Right lobe of liver (tissue), 6 donors: Measurements from ENCODE around the gene DCDC2C. TPM values are rescaled to one million over a fixed set of nuclear protein-coding genes. Genes with fewer than 3 reads are reported as not detected.

Experiments used
- ATAC-seq, 4 donors: fragments of 200-7000 bp; cut with Tn5 transposase; one replicate each; pipeline ENCODE4 v1.9.1; 2020; ENCODE audit warnings: mild to moderate bottlenecking in 4 of 4, moderate library complexity in 4 of 4
- DNase-seq, 3 donors: peaks; one replicate each; pipeline ENCODE4 v3.0.0-alpha.2; 2020
- H3K27ac ChIP-seq, 3 donors: fragments of 200-600 bp; one replicate each; pipeline ENCODE4 v1.8.0; 2022
- H3K27me3 ChIP-seq, 2 donors: fragments of 200-600 bp; one replicate each; pipeline ENCODE4 v1.8.0; 2022
- H3K36me3 ChIP-seq, 4 donors: fragments of 200-600 bp; sonication (generic) in 1 of 4; one replicate each; pipeline versions ENCODE4 v1.5.1 to v1.8.0; 2017 to 2022; ENCODE audit warnings: control low read depth in 1 of 4
- H3K4me1 ChIP-seq, 4 donors: fragments of 200-600 bp; sonication (generic) in 1 of 4; one replicate each; pipeline versions ENCODE4 v1.5.1 to v1.8.0; 2017 to 2022; ENCODE audit warnings: control low read depth in 1 of 4
- H3K4me3 ChIP-seq, 3 donors: fragments of 200-600 bp; one replicate each; pipeline ENCODE4 v1.8.0; 2022
- H3K9me3 ChIP-seq, 4 donors: fragments of 200-600 bp; sonication (generic) in 1 of 4; one replicate each; pipeline versions ENCODE4 v1.5.1 to v1.8.0; 2017 to 2022; ENCODE audit warnings: control low read depth in 1 of 4
- CTCF ChIP-seq, 4 donors: fragments of 200-600 bp in 3 of 4; fragments of 450-650 bp in 1 of 4; IDR thresholded peaks; one replicate each; pipeline versions ENCODE4 v1.5.1 to v1.8.0; 2016 to 2022; ENCODE audit warnings: antibody characterized with exemption in 4 of 4, mild to moderate bottlenecking in 2 of 4
- POLR2A ChIP-seq: fragments of 450-650 bp; IDR thresholded peaks from one replicate; pipeline ENCODE4 v1.6.1; 2017; ENCODE audit warnings: antibody characterized with exemption, mild to moderate bottlenecking
- WGBS: methylation state at CpG from one replicate; pipeline ENCODE4 v1.1.6; 2018; ENCODE audit warnings: low coverage, low lambda C conversion rate; ENCODE audit not compliant: insufficient coverage; ENCODE audit errors: missing lambda C conversion rate; 5-methylcytosine and 5-hydroxymethylcytosine counted together
- intact Hi-C, 2 donors: fragments of 100-400 bp; cut with DNase I; formaldehyde crosslinking; loops; one replicate each; pipeline versions ENCODE4 v1.11.2 to v1.14.1; 2022
- total RNA-seq, 6 experiments: library from RNA; depleted of rRNA in 2 of 6; stranded (reverse); fragments of >200 nt in 2 of 6; fragmentation: NEBNext Ultra II Directional in 3 of 6; extraction: Animal tissue kit (Norgen Biotek cat#: 25700) in 3 of 6; gene quantifications; one replicate each; pipeline versions ENCODE4 v1.1.0 to v1.2.4, GENCODE V29; 2016 to 2023
- donor health status: DM: no; HTN: yes; CAD: no.
- donor health status: DM: no; HTN: no; CAD: no.
- donor health status: DM: no; HTN: no; CAD: no.
- donor health status: DM: no; HTN: yes; CAD: no.
- donor health status: DM: no; HTN: yes; CAD: no.

DCDC2C gene
- total RNA-seq, 6 experiments from 2014 or later, result not detected

- DNase-seq, result no peak
- 75% methylated on average over 3 of the region's 4 CpGs for WGBS
- TF ChIP-seq POLR2A, result no peak
- TF ChIP-seq CTCF (IDR thresholded peaks at IDR 0.05), result no peak
These were observed 27.7 kb upstream of the DCDC2C start for GRCh38 chr2:3675687-3676086.

GRCh38 chr2:3677436-3677835, 25.9 kb upstream of the DCDC2C start:
- intact Hi-C loops, result no loop called here
- TF ChIP-seq POLR2A (no peak), CTCF (IDR thresholded peaks at IDR 0.05) (no peak)
- Histone ChIP-seq H3K27me3 (no peaks in the 10 kb centered on the region), H3K4me1 (no peaks in the 10 kb centered on the region), H3K4me3 (no peak overlapping the region), H3K9me3 (no peaks in the 10 kb centered on the region), H3K36me3 (no peaks in the 10 kb centered on the region), H3K27ac (no peak overlapping the region)
- ATAC-seq (no peak), DNase-seq (no peak)
- WGBS, result 80% methylated on average over 1 of the region's 9 CpGs

More at GRCh38 chr2:3675687-3676086, 27.7 kb upstream of the DCDC2C start:
- intact Hi-C loops, result no loop called here
- Histone ChIP-seq H3K27ac (no peak overlapping the region), H3K4me1 (no peaks in the 10 kb centered on the region), H3K36me3 (no peaks in the 10 kb centered on the region), H3K9me3 (no peaks in the 10 kb centered on the region), H3K27me3 (no peaks in the 10 kb centered on the region), H3K4me3 (no peak overlapping the region)
- no peak for ATAC-seq

GRCh38 chr2:3678212-3678611, 25.2 kb upstream of the DCDC2C start:
- DNase-seq (no peak), ATAC-seq (no peak)
- TF ChIP-seq CTCF (IDR thresholded peaks at IDR 0.05), result no peak
- no peak for TF ChIP-seq POLR2A
- Histone ChIP-seq H3K4me1 (no peaks in the 10 kb centered on the region), H3K4me3 (no peak overlapping the region), H3K9me3 (no peaks in the 10 kb centered on the region), H3K27ac (no peak overlapping the region), H3K27me3 (no peaks in the 10 kb centered on the region), H3K36me3 (no peaks in the 10 kb centered on the region)
- 39% methylated on average over 7 of the region's 9 CpGs for WGBS
- intact Hi-C loops, result no loop called here

GRCh38 chr2:3679180-3679579, 24.2 kb upstream of the DCDC2C start:
- Histone ChIP-seq H3K4me1 (no peaks in the 10 kb centered on the region), H3K9me3 (no peaks in the 10 kb centered on the region), H3K27me3 (no peaks in the 10 kb centered on the region), H3K4me3 (no peak overlapping the region), H3K36me3 (no peaks in the 10 kb centered on the region), H3K27ac (no peak overlapping the region)
- no peak for ATAC-seq
- TF ChIP-seq POLR2A (no peak), CTCF (IDR thresholded peaks at IDR 0.05) (no peak)
- WGBS, result 80% methylated on average over 1 of the region's 2 CpGs
- intact Hi-C loops, result no loop called here
- no peak for DNase-seq
